K562 (cell line): ENCODE measurements around the gene VSIG10L. TPM values are rescaled to one million over a fixed set of nuclear protein-coding genes. Genes with fewer than 3 reads are reported as not detected.

Experiments used
- BHLHE40 ChIP-seq: IDR thresholded peaks from 2 replicates; pipeline ENCODE4 v1.6.1; 2011; ENCODE audit warnings: low read length, improper control_type of control experiment
- CREB1 ChIP-seq, 2 experiments: sonication (generic) in 1 of 2; formaldehyde crosslinking in 1 of 2; IDR thresholded peaks; 2 replicates each; pipeline versions ENCODE4 v1.6.1 to v1.8.0; 2012 to 2022; ENCODE audit warnings: inconsistent platforms in 1 of 2, mild to moderate bottlenecking in 1 of 2, missing genetic modification reagents in 1 of 2, moderate library complexity in 1 of 2
- CXXC5 ChIP-seq: fragments of 250-450 bp; sonication (Bioruptor Pico); IDR thresholded peaks from 2 replicates; pipeline ENCODE4 v1.8.0; 2022; ENCODE audit warnings: inconsistent platforms, mild to moderate bottlenecking, moderate library complexity
- GABPB2 ChIP-seq: fragments of 250-450 bp; sonication (Bioruptor Pico); conservative IDR thresholded peaks from 2 replicates; pipeline ENCODE4 v1.5.1; 2021; ENCODE audit warnings: mild to moderate bottlenecking
- GATA2 ChIP-seq: sonication (generic); formaldehyde crosslinking; IDR thresholded peaks from 2 replicates; pipeline ENCODE4 v1.4.0; 2020; ENCODE audit warnings: mild to moderate bottlenecking, missing genetic modification reagents
- HIVEP1 ChIP-seq: fragments of 250-450 bp; sonication (Bioruptor Pico); IDR thresholded peaks from 2 replicates; pipeline ENCODE4 v1.4.0; 2020; ENCODE audit warnings: mild to moderate bottlenecking
- HNRNPLL ChIP-seq: fragments of 200-400 bp; formaldehyde crosslinking; IDR thresholded peaks from 2 replicates; pipeline ENCODE4 v1.6.1; 2017; ENCODE audit warnings: low read length, low read depth, mild to moderate bottlenecking; ENCODE audit not compliant: poor library complexity, severe bottlenecking
- JUNB ChIP-seq: fragments of 450-650 bp; formaldehyde crosslinking; conservative IDR thresholded peaks from 2 replicates; pipeline ENCODE4 v1.4.0; 2020; ENCODE audit warnings: mild to moderate bottlenecking
- MIER1 ChIP-seq: fragments of 450-650 bp; IDR thresholded peaks from 2 replicates; pipeline ENCODE4 v1.6.1; 2016; ENCODE audit warnings: antibody characterized with exemption, mild to moderate bottlenecking, low read depth
- NFE2 ChIP-seq: IDR thresholded peaks from 2 replicates; pipeline ENCODE4 v1.6.1; 2014; ENCODE audit warnings: antibody characterized with exemption, low read depth
- PTRF ChIP-seq: fragments of 450-650 bp; IDR thresholded peaks from 2 replicates; pipeline ENCODE4 v1.6.1; 2016; ENCODE audit warnings: mild to moderate bottlenecking, missing genetic modification characterization, missing compliant biosample characterization
- RAD51 ChIP-seq: fragments of 450-650 bp; IDR thresholded peaks from 2 replicates; pipeline ENCODE4 v1.7.1; 2016; ENCODE audit warnings: low read depth, mild to moderate bottlenecking, borderline replicate concordance
- RBBP5 ChIP-seq: fragments of 200-600 bp; sonication (generic); IDR thresholded peaks from 2 replicates; pipeline ENCODE4 v1.6.1; 2012; ENCODE audit warnings: borderline replicate concordance, mild to moderate bottlenecking, low read length, control low read depth, inconsistent platforms; ENCODE audit not compliant: insufficient read depth, poor library complexity, severe bottlenecking
- RBM17 ChIP-seq: fragments of 200-400 bp; formaldehyde crosslinking; IDR thresholded peaks from 2 replicates; pipeline ENCODE4 v1.6.1; 2017; ENCODE audit warnings: low read depth, mild to moderate bottlenecking, low read length, borderline replicate concordance
- SIRT6 ChIP-seq: IDR thresholded peaks from one replicate; pipeline ENCODE4 v1.6.1; 2012; ENCODE audit warnings: low read depth, mild to moderate bottlenecking, control low read depth, inconsistent platforms, low read length, moderate library complexity
- SPI1 ChIP-seq: IDR thresholded peaks from 2 replicates; pipeline ENCODE4 v1.6.1; 2011; ENCODE audit warnings: low read depth, low read length, control low read depth, borderline replicate concordance
- SRSF3 ChIP-seq: fragments of 200-400 bp; formaldehyde crosslinking; IDR thresholded peaks from 2 replicates; pipeline ENCODE4 v1.6.1; 2016; ENCODE audit warnings: mild to moderate bottlenecking, low read length, moderate library complexity; ENCODE audit not compliant: insufficient read depth
- TSC22D4 ChIP-seq: fragments of 450-650 bp; IDR thresholded peaks from 2 replicates; pipeline ENCODE4 v1.6.1; 2016; ENCODE audit warnings: missing genetic modification characterization, missing biosample characterization, control low read depth
- ZC3H4 ChIP-seq: sonication (generic); formaldehyde crosslinking; IDR thresholded peaks from 2 replicates; pipeline ENCODE4 v1.9.0; 2021; ENCODE audit warnings: missing genetic modification reagents, borderline replicate concordance
- ZEB2 ChIP-seq: fragments of 450-650 bp; IDR thresholded peaks from 2 replicates; pipeline ENCODE4 v1.6.1; 2016
- ZNF175 ChIP-seq: fragments of 200-800 bp; sonication (Bioruptor generic); IDR thresholded peaks from 2 replicates; pipeline ENCODE4 v1.6.1; 2016; ENCODE audit warnings: low read depth, mild to moderate bottlenecking, missing genetic modification characterization, missing compliant biosample characterization
- ZNF23 ChIP-seq: fragments of 250-450 bp; sonication (Bioruptor Pico); IDR thresholded peaks from 2 replicates; pipeline ENCODE4 v1.4.0; 2020; ENCODE audit warnings: mild to moderate bottlenecking
- ZNF589 ChIP-seq: fragments of 200-800 bp; sonication (Bioruptor generic); IDR thresholded peaks from 2 replicates; pipeline ENCODE4 v1.6.1; 2016; ENCODE audit warnings: low read depth, missing genetic modification characterization, missing compliant biosample characterization
- ZNF695 ChIP-seq: fragments of 450-650 bp; formaldehyde crosslinking; IDR thresholded peaks from 2 replicates; pipeline ENCODE4 v1.4.0; 2020; ENCODE audit warnings: mild to moderate bottlenecking, moderate library complexity
- polyA plus RNA-seq, 8 experiments: library from polyadenylated mRNA; depleted of rRNA in 4 of 8; stranded (reverse) in 5 of 8; unstranded in 3 of 8; fragments of >200 nt; fragmentation: Nextera tagmentation in 2 of 8; fragmentation: Illumina TruSeq in 1 of 8; extraction: Ambion mirVana in 2 of 8; extraction: Trizol in 1 of 8; gene quantifications; 2 replicates each; pipeline versions ENCODE4 v1.2.1 to v1.2.3, GENCODE V29; 2011 to 2014; ENCODE audit warnings: inconsistent platforms in 1 of 8, missing spikeins in 1 of 8
- total RNA-seq, 7 experiments: library from RNA; depleted of rRNA in 6 of 7; stranded (reverse); fragments of >200 nt in 6 of 7; fragmentation: Illumina TruSeq in 2 of 7; extraction: Trizol in 2 of 7; gene quantifications; 2 replicates each; pipeline versions ENCODE4 v1.2.1 to v1.2.3, GENCODE V29; 2011 to 2021; ENCODE audit warnings: low replicate concordance in 1 of 7
- TF ChIP-seq, protein P1 (sequence below): IDR thresholded peaks from 2 replicates; pipeline ENCODE4 v1.6.1; 2014; ENCODE audit warnings: antibody characterized with exemption
- TF ChIP-seq, protein P2 (sequence below), 2 experiments: fragments of 200-800 bp in 1 of 2; sonication (Bioruptor generic) in 1 of 2; sonication (generic) in 1 of 2; formaldehyde crosslinking in 1 of 2; IDR thresholded peaks in 1 of 2; conservative IDR thresholded peaks in 1 of 2; 2 replicates each; pipeline versions ENCODE4 v1.5.0 to v1.6.1; 2016 to 2020; ENCODE audit warnings: missing compliant biosample characterization in 1 of 2, missing genetic modification characterization in 1 of 2, missing genetic modification reagents in 1 of 2
- TF ChIP-seq, protein P3 (sequence below): fragments of 450-650 bp; IDR thresholded peaks from 2 replicates; pipeline ENCODE4 v1.6.1; 2016; ENCODE audit warnings: low read depth, mild to moderate bottlenecking, moderate library complexity

VSIG10L gene
- total and polyA plus RNA-seq, 9 of the 15 experiments (the other 6 are each of a cell fraction or from before 2014, with no cell fraction given): 1.1 to 7.6 (median 2.2) TPM

DNA sequence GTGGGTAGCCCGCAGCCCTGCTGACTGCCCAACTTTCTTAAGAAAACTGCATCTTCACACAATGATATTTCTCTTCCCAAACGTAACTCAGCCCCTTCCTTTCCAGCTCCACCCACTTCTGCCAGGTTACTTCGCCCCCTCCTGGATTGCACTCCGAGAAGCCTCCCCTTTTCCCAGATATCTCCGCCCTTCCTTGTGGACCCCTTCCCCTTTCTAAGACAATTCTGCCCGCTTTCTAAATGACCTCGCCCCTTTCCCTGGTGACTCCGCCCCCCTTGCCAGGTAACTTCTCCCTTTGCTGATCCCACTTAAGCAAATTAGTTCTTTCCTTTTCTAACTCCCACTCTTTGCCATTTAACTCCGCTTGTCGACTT is 2.6 kb downstream of the VSIG10L start (continued):
- TF ChIP-seq, protein P1, sequence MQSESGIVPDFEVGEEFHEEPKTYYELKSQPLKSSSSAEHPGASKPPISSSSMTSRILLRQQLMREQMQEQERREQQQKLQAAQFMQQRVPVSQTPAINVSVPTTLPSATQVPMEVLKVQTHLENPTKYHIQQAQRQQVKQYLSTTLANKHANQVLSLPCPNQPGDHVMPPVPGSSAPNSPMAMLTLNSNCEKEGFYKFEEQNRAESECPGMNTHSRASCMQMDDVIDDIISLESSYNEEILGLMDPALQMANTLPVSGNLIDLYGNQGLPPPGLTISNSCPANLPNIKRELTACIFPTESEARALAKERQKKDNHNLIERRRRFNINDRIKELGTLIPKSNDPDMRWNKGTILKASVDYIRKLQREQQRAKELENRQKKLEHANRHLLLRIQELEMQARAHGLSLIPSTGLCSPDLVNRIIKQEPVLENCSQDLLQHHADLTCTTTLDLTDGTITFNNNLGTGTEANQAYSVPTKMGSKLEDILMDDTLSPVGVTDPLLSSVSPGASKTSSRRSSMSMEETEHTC: no peak
- TF ChIP-seq MIER1: peak; percentile 72; the same call in 1 of the 2 replicates
- TF ChIP-seq TSC22D4 (tag): no peak
- TF ChIP-seq, protein P2, sequence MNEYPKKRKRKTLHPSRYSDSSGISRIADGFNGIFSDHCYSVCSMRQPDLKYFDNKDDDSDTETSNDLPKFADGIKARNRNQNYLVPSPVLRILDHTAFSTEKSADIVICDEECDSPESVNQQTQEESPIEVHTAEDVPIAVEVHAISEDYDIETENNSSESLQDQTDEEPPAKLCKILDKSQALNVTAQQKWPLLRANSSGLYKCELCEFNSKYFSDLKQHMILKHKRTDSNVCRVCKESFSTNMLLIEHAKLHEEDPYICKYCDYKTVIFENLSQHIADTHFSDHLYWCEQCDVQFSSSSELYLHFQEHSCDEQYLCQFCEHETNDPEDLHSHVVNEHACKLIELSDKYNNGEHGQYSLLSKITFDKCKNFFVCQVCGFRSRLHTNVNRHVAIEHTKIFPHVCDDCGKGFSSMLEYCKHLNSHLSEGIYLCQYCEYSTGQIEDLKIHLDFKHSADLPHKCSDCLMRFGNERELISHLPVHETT (CRISPR knock-in tag; conservative IDR thresholded peaks at IDR 0.05 in 1 of 2, IDR thresholded peaks at IDR 0.05 in 1 of 2): no peak
- TF ChIP-seq ZNF175 (CRISPR knock-in tag): no peak
- TF ChIP-seq GABPB2 (CRISPR knock-in tag): no peak
- TF ChIP-seq RBM17: no peak
- TF ChIP-seq, protein P3, sequence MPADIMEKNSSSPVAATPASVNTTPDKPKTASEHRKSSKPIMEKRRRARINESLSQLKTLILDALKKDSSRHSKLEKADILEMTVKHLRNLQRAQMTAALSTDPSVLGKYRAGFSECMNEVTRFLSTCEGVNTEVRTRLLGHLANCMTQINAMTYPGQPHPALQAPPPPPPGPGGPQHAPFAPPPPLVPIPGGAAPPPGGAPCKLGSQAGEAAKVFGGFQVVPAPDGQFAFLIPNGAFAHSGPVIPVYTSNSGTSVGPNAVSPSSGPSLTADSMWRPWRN: no peak
- TF ChIP-seq SRSF3: no peak
- TF ChIP-seq RAD51: no peak
- TF ChIP-seq GATA2 (CRISPR knock-in tag): no peak
- TF ChIP-seq NFE2: no peak
- TF ChIP-seq ZNF23: no peak
- TF ChIP-seq CREB1 (IDR thresholded peaks at IDR 0.05): no peak
- TF ChIP-seq CREB1 (CRISPR knock-in tag; IDR thresholded peaks at IDR 0.05): no peak
- TF ChIP-seq SIRT6: no peak
- TF ChIP-seq BHLHE40: no peak
- no peak for TF ChIP-seq PTRF (tag)
- TF ChIP-seq ZNF589 (CRISPR knock-in tag): no peak
- TF ChIP-seq JUNB: no peak
- TF ChIP-seq CXXC5 (CRISPR knock-in tag): no peak
- TF ChIP-seq RBBP5: no peak
- no peak for TF ChIP-seq ZC3H4 (CRISPR knock-in tag)
- no peak for TF ChIP-seq ZNF695 (CRISPR knock-in tag)
- TF ChIP-seq HNRNPLL: no peak
- 0 out of 2 replicates have a peak, but pooled peaks have one; percentile 25 for TF ChIP-seq SPI1
- TF ChIP-seq HIVEP1 (CRISPR knock-in tag): 0 out of 2 replicates have a peak, but pooled peaks have one; percentile 54
- peak; percentile 51; the same call in 1 of the 2 replicates for TF ChIP-seq ZEB2
